HG02678 (cell line): Measurements from ENCODE around the gene TLR9.

Source experiments
- ATAC-seq: cut with Tn5 transposase; IDR thresholded peaks from one replicate; pipeline ENCODE4 v1.9.1; 2021; ENCODE audit warnings: mild to moderate bottlenecking, moderate library complexity; ENCODE audit not compliant: unreplicated experiment

The TLR9 gene

DNA sequence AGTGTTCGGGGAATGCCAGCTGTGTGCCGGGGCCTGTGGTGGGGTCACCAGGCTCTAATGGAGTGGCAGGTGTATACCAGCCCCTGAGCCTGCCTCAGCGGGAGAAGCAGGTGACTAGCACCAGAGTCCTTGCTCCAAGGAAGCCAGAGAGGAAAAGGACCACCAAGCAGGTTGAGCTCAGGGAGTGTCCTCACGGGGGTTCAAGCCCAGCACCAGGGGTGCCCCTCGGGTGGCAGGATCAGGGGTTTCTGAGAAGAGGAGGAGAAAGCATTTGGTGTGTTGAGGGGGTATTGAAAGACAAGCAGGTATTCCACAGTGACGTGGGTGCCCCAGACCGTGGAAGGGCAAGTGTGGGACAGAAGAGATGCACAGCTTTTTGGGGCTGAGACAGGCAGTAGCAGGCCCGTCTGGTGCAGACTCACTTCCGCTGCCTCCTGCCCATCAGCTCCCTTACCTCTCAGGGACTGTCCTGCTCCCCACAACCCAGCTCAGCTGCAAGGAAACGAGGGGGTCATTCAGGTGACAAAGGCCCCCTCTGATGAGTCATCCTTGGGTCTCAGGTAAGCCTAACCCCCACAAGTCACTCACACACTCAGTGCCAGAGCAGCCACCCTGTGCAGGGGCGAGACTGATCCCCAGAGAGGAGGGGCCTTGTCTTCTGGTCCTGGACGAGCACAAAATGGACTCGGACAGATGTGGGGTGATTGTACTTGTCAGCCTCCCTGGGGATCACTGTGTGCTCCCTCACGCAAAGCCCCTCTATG, 49.8 kb downstream of the TLR9 start:
- no peak for ATAC-seq

DNA sequence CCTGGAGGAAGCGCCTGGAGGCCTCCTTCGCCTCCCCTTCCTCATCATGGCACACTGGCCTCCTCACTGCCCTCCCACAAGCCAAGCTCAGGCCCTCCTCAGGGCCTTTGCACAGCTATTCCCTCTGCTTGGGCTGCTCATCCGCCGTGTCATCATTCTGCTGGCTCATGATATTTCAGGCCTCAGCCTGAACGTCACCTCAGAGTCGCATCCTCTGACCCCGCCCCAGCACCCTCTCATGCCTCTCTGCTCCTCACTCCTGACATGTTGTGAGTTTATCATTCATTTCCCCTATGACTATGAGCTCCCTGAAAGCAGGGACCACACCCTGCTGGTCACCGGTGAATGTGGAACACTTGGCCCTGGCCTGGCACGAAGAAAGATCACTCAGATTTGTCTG, 50.5 kb downstream of the TLR9 start:
- ATAC-seq = no peak

DNA sequence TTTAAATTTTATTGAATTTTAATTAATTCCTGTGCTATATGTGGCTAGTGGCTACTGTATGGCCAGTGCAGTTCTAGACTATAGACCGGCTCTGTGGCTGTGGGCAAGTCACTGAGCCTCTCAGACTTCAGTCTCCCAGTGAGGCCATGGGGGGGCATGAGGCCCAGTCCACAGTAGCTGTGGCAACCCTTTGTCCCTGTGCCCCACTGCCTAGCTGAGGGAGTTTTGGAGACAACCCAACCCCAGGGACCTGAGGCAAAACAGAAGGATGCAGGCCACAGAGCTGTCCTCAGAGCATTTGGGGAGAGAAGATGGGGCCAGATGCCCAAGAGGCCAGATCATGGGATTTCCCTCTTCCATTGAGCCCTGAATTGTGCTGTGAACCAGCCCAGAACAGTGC, 52.3 kb downstream of the TLR9 start:
- no peak for ATAC-seq

DNA sequence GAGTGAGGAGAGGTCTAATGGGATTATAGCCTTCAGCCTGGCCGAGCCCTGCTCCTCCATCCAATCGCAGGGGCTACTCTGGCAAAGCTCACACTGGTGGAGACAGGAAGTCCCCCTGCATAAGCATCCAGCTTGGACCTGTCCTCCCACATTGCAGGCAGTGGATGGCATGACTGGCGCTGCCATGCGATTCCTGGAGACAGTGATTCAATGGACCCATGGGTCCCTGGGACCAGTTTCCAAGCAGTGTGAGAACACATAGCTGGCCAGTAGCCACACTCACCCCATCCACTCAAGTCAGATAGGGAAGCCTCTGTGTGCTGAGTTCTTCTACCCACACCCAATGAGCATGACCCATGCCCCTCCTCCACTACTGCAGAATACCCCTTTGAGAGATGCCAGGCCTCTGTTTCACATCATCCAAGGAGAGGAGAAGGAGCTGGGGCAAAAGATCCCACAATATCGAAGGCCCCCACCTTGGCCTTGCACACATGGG, 53.1 kb downstream of the TLR9 start:
- no peak for ATAC-seq

DNA sequence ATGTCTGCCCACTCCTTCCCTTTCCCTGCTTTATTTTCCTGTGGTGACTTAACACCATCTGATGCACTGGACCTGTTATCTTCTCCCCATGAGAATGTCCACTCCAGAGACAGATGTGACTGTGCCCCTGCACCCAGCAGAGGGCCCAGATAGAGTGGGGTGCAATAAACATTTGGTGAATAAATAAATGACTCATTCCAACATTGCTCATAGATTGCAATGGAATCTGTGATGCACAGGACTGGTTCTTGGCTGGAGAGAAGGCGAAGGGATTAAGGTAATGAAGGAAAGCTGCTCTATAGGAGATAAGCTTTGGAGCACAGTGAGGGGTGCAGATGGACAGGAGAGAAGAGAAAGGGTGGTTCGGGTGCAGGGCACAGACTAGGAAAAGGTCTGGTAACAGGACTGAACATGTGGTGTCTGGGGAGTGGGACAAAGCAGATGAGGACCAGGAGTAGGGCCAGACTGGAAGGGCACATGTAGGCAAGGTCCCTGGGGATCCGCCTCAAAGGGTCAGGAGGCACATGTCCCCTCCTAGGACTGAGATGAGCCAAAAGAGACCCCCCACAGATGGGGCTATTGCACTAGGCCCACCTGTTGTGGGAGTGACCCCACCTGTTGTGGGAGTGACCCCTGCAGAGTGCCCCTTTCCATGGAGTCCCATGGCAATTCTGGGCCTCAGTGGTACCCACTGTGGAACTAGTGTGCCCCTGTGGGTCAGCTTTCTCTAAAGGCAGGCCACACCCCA, 53.8 kb downstream of the TLR9 start:
- ATAC-seq = no peak
